ENCODE results near the gene SCCPDH. TPM values are rescaled to one million over a fixed set of nuclear protein-coding genes. Genes with fewer than 3 reads are reported as not detected.
A peak's percentile ranks its signal among the peaks of the same experiment; 100 is the strongest.

SCCPDH gene
- total RNA-seq, result 47.4 and 65.2 TPM in 2 replicates

GRCh38 chr1:246724016-246724730, at the start of gene SCCPDH:
Gene SCCPDH (plus strand): TSS chr1:246724409. CDS start chr1:246724423, 14 bp downstream.
- no peak for TF ChIP-seq CTCF (IDR thresholded peaks at IDR 0.05; ENCODE audit: insufficient read depth, low read depth, low read length)
- peak; percentile 61 for DNase-seq (ENCODE audit: low read depth)
- H3K4me3 ChIP-seq (ENCODE audit: low read depth, low read length), result peak within 1 kb of the TSS; percentile 83

- TF ChIP-seq CTCF (IDR thresholded peaks at IDR 0.05; ENCODE audit: insufficient read depth, low read depth, low read length), result no peak
- peak; percentile 35 for DNase-seq (ENCODE audit: low read depth)
- H3K4me3 ChIP-seq (ENCODE audit: low read depth, low read length), result no peak overlapping the region
Measured at GRCh38 chr1:246677842-246678241, 46.4 kb upstream of the SCCPDH start.

DNA sequence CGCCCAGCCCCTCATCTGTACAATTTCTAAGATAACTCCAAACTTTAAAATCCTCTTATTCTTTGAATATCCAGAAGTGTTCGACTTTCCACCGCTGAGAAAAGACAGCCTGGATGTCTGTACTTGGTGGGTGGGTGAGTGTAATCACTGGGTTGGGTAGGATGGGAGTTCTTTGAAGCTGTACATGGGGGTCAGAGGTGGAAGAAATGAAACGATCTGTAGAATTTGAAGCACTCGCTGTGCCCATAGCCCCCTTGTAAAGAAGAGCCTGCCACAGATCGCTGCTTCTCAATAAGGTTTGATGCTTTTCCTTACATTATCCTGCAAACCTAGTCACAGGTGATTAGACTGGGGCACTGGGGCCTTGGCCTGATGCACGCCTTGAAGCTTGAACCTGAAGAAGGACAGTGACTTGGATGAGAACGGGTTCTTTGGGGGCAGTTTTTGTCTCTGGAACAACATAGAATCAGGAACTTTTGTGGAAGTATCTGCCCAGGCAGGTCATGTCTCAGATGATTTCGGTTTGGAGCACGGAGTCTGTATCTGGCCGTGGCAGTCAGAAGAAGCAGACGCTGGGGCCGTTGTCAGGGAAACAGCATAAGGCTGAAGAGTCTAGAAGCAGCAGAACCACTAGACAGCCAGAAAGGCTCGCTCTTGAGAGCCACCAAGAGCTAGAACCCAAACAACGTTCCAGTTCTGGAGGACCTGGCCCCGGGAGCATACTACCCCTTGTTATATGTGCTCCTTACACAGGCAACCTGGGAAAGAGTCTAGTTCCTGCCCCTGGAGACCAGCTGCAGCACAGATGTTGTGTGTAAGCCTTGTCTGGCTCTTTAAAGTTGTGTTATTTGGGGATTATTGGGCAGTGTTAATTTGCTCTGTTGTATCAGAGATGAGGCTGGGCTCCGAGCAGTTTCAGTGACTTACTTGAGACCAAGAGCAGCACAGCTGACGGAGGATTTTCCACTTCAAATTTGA, 45.1 kb upstream of the SCCPDH start:
- DNase-seq (ENCODE audit: low read depth), result peak; percentile 43
- no peak for TF ChIP-seq CTCF (IDR thresholded peaks at IDR 0.05; ENCODE audit: insufficient read depth, low read depth, low read length)
- no peak overlapping the region for H3K4me3 ChIP-seq (ENCODE audit: low read depth, low read length)

- no peak for DNase-seq (ENCODE audit: low read depth)
- no peak for TF ChIP-seq CTCF (IDR thresholded peaks at IDR 0.05; ENCODE audit: insufficient read depth, low read depth, low read length)
- H3K4me3 ChIP-seq (ENCODE audit: low read depth, low read length), result no peak overlapping the region
Measured at GRCh38 chr1:246679794-246680177, 44.4 kb upstream of the SCCPDH start.

- no peak for DNase-seq (ENCODE audit: low read depth)
- no peak overlapping the region for H3K4me3 ChIP-seq (ENCODE audit: low read depth, low read length)
- TF ChIP-seq CTCF (IDR thresholded peaks at IDR 0.05; ENCODE audit: insufficient read depth, low read depth, low read length), result no peak
Measured at GRCh38 chr1:246680190-246680589, 44.0 kb upstream of the SCCPDH start.

- no peak overlapping the region for H3K4me3 ChIP-seq (ENCODE audit: low read depth, low read length)
- TF ChIP-seq CTCF (IDR thresholded peaks at IDR 0.05; ENCODE audit: insufficient read depth, low read depth, low read length), result no peak
- DNase-seq (ENCODE audit: low read depth), result no peak
Measured at GRCh38 chr1:246680696-246681130, 43.5 kb upstream of the SCCPDH start.
